Skin of body (tissue), 2 donors: Measurements from ENCODE around the gene PTPN4. TPM values are rescaled to one million over a fixed set of nuclear protein-coding genes. Genes with fewer than 3 reads are reported as not detected.
"Not testable (repeated sequence)": the region's sequence is repeated elsewhere in the genome, so short reads cannot be mapped to it uniquely, and the experiment has no call there.

Experiments
- DNase-seq: peaks from one replicate; lab custom pipeline; 2025; lab: John Stamatoyannopoulos, UW
- total RNA-seq: library from RNA; depleted of rRNA; stranded (reverse); fragments of >200 nt; gene quantifications from one replicate; pipeline ENCODE4 v1.2.3, GENCODE V29; 2014

The PTPN4 gene
- total RNA-seq, 1 donor from 2014 or later: 40.6 TPM

GRCh38 chr2:119803101-119803500, 43.4 kb downstream of the PTPN4 start:
- no peak for DNase-seq

- not testable (repeated sequence) for DNase-seq
Observed at GRCh38 chr2:119804409-119804808, 44.7 kb downstream of the PTPN4 start.

GRCh38 chr2:119808516-119809147, 48.9 kb downstream of the PTPN4 start:
- no peak for DNase-seq

- peak; percentile 48 for DNase-seq
Observed at GRCh38 chr2:119809339-119810048, 49.8 kb downstream of the PTPN4 start.

- DNase-seq: no peak
Observed at GRCh38 chr2:119810049-119810630, 50.4 kb downstream of the PTPN4 start.

GRCh38 chr2:119814216-119814615, 54.5 kb downstream of the PTPN4 start:
- no peak for DNase-seq

- DNase-seq: no peak
Observed at GRCh38 chr2:119818792-119819191, 59.1 kb downstream of the PTPN4 start.

GRCh38 chr2:119819846-119820245, 60.1 kb downstream of the PTPN4 start:
- DNase-seq: no peak

GRCh38 chr2:119820275-119820674, 60.6 kb downstream of the PTPN4 start:
- no peak for DNase-seq

GRCh38 chr2:119821266-119821665, 61.5 kb downstream of the PTPN4 start:
- DNase-seq: no peak

GRCh38 chr2:119823734-119824334, 64.1 kb downstream of the PTPN4 start:
- DNase-seq: peak; percentile 24

GRCh38 chr2:119826370-119826961, 66.7 kb downstream of the PTPN4 start:
- DNase-seq: no peak

- no peak for DNase-seq
Observed at GRCh38 chr2:119827866-119828507, 68.3 kb downstream of the PTPN4 start.

- no peak for DNase-seq
Observed at GRCh38 chr2:119836455-119837142, 76.9 kb downstream of the PTPN4 start.

- DNase-seq: no peak
Observed at GRCh38 chr2:119837350-119837749, 77.6 kb downstream of the PTPN4 start.

GRCh38 chr2:119837759-119838158, 78.0 kb downstream of the PTPN4 start:
- no peak for DNase-seq

GRCh38 chr2:119838179-119838578, 78.5 kb downstream of the PTPN4 start:
- DNase-seq: no peak

GRCh38 chr2:119841550-119841949, 81.8 kb downstream of the PTPN4 start:
- DNase-seq: no peak

GRCh38 chr2:119846021-119846420, 86.3 kb downstream of the PTPN4 start:
- no peak for DNase-seq

- DNase-seq: no peak
Observed at GRCh38 chr2:119849838-119850565, 90.3 kb downstream of the PTPN4 start.
